H1 (cell line): ENCODE measurements around the gene GRM8. TPM values are rescaled to one million over a fixed set of nuclear protein-coding genes. Genes with fewer than 3 reads are reported as not detected.

Experiments
- CTCF ChIA-PET: fragments of 300-600 bp; sonication (Branson Sonifier 250); formaldehyde crosslinking; loops from one replicate; lab custom pipeline; 2021; ENCODE audit not compliant: partially characterized antibody; lab: Charles Lee
- POLR2A ChIA-PET: fragments of 300-600 bp; sonication (Branson Sonifier 250); formaldehyde crosslinking; loops from one replicate; lab custom pipeline; 2021; ENCODE audit warnings: inconsistent platforms; ENCODE audit not compliant: partially characterized antibody; lab: Charles Lee
- DNase-seq, 2 experiments: peaks; one replicate each; pipeline versions ENCODE4 v3.0.0 to v3.0.0-alpha.2; 2010 to 2022; ENCODE audit warnings: low spot score in 2 of 2, low read depth in 1 of 2, mixed read lengths in 1 of 2
- FAIRE-seq: peaks from 2 replicates; lab custom pipeline; 2011; peaks lifted over from hg19 to GRCh38; lab: Jason Lieb, UNC
- H2AFZ ChIP-seq: 2 replicates; pipeline ENCODE4 v1.8.1; 2012; ENCODE audit warnings: low read length, inconsistent platforms
- H2AK5ac ChIP-seq: 2 replicates; pipeline ENCODE4 v1.6.1; 2013; ENCODE audit warnings: low read depth, low read length
- H2BK120ac ChIP-seq: replicated peaks from 2 replicates; pipeline ENCODE3; 2013; ENCODE audit warnings: low read depth, low read length, inconsistent platforms
- H2BK12ac ChIP-seq: 2 replicates; pipeline ENCODE4 v1.6.1; 2013; ENCODE audit warnings: low read depth, low read length
- H2BK15ac ChIP-seq: 2 replicates; pipeline ENCODE4 v1.6.1; 2013; ENCODE audit warnings: low read length
- H2BK20ac ChIP-seq: 2 replicates; pipeline ENCODE4 v1.6.1; 2013; ENCODE audit warnings: low read length
- H2BK5ac ChIP-seq: 2 replicates; pipeline ENCODE4 v1.6.1; 2013; ENCODE audit warnings: low read depth, low read length
- H3K14ac ChIP-seq: 2 replicates; pipeline ENCODE4 v1.6.1; 2013; ENCODE audit warnings: inconsistent platforms; ENCODE audit not compliant: insufficient read length
- H3K18ac ChIP-seq: 2 replicates; pipeline ENCODE4 v1.6.1; 2013; ENCODE audit warnings: low read length; ENCODE audit errors: extremely low read depth
- H3K23ac ChIP-seq: 2 replicates; pipeline ENCODE4 v1.6.1; 2013; ENCODE audit warnings: inconsistent platforms; ENCODE audit not compliant: insufficient read length
- H3K23me2 ChIP-seq: 2 replicates; pipeline ENCODE4 v1.6.1; 2013; ENCODE audit warnings: low read depth, low read length
- H3K27ac ChIP-seq: 2 replicates; pipeline ENCODE4 v1.6.1; 2011; ENCODE audit warnings: low read depth, low read length, inconsistent platforms
- H3K27me3 ChIP-seq, 4 experiments: replicated peaks in 1 of 4; 1 replicate in 1 of 4; 2 replicates in 3 of 4; pipeline versions ENCODE4 v1.6.1 to v1.8.1; 2011 to 2013; ENCODE audit warnings: low read length in 3 of 4, mild to moderate bottlenecking in 3 of 4, inconsistent platforms in 2 of 4, mixed read lengths in 2 of 4, moderate library complexity in 1 of 4; ENCODE audit not compliant: control insufficient read depth in 3 of 4, insufficient read depth in 3 of 4; ENCODE audit errors: extremely low read depth in 1 of 4
- H3K36me3 ChIP-seq, 4 experiments: 2 replicates each; pipeline versions ENCODE4 v1.6.1 to v1.8.1; 2011 to 2013; ENCODE audit warnings: mild to moderate bottlenecking in 4 of 4, low read length in 3 of 4, moderate library complexity in 2 of 4, control low read depth in 1 of 4, inconsistent platforms in 1 of 4; ENCODE audit not compliant: insufficient read depth in 4 of 4, control insufficient read depth in 2 of 4
- H3K4ac ChIP-seq: replicated peaks from 2 replicates; pipeline ENCODE3; 2013; ENCODE audit warnings: low read length, low read depth, mixed read lengths, inconsistent platforms; ENCODE audit not compliant: insufficient read length
- H3K4me1 ChIP-seq, 4 experiments: replicated peaks in 1 of 4; 1 replicate in 1 of 4; 2 replicates in 3 of 4; pipeline versions ENCODE4 v1.6.1 to v1.8.1; 2011 to 2013; ENCODE audit warnings: low read length in 3 of 4, inconsistent platforms in 2 of 4, mixed read lengths in 1 of 4; ENCODE audit not compliant: insufficient read depth in 4 of 4, control insufficient read depth in 3 of 4
- H3K4me2 ChIP-seq, 2 experiments: 2 replicates each; pipeline versions ENCODE4 v1.6.1 to v1.8.1; 2011 to 2013; ENCODE audit warnings: low read depth in 2 of 2, low read length in 2 of 2, control low read depth in 1 of 2, inconsistent platforms in 1 of 2, mild to moderate bottlenecking in 1 of 2; ENCODE audit not compliant: insufficient read depth in 1 of 2
- H3K4me3 ChIP-seq, 4 experiments: fragments of 200-600, 300-600 bp in 1 of 4; sonication (generic), shearing (Covaris generic), sonication (Bioruptor Twin) in 1 of 4; 2 replicates each; pipeline versions ENCODE4 v1.5.1 to v1.8.1; 2011 to 2016; ENCODE audit warnings: low read length in 4 of 4, low read depth in 3 of 4, control low read depth in 2 of 4, inconsistent platforms in 2 of 4, mild to moderate bottlenecking in 2 of 4, mixed read lengths in 1 of 4, moderate library complexity in 1 of 4; ENCODE audit not compliant: insufficient read depth in 2 of 4; ENCODE audit errors: extremely low read depth in 1 of 4
- H3K56ac ChIP-seq: replicated peaks from 2 replicates; pipeline ENCODE3; 2013; ENCODE audit warnings: low read depth, mild to moderate bottlenecking, mixed read lengths, low read length, inconsistent platforms; ENCODE audit not compliant: insufficient read length
- H3K79me1 ChIP-seq: 2 replicates; pipeline ENCODE4 v1.6.1; 2013; ENCODE audit warnings: low read depth, low read length, control low read depth
- H3K79me2 ChIP-seq, 2 experiments: 2 replicates each; pipeline versions ENCODE4 v1.6.1 to v1.8.1; 2012 to 2013; ENCODE audit warnings: low read length in 2 of 2, mild to moderate bottlenecking in 2 of 2, inconsistent platforms in 1 of 2; ENCODE audit not compliant: insufficient read depth in 2 of 2, control insufficient read depth in 1 of 2
- H3K9ac ChIP-seq, 4 experiments: replicated peaks in 1 of 4; 1 replicate in 1 of 4; 2 replicates in 3 of 4; pipeline versions ENCODE4 v1.6.1 to v1.8.1; 2011 to 2013; ENCODE audit warnings: low read depth in 3 of 4, low read length in 3 of 4, control low read depth in 2 of 4, mild to moderate bottlenecking in 2 of 4, moderate library complexity in 2 of 4, inconsistent platforms in 1 of 4; ENCODE audit errors: extremely low read depth in 1 of 4
- H3K9me3 ChIP-seq, 2 experiments: 2 replicates each; pipeline versions ENCODE4 v1.6.1 to v1.8.1; 2012 to 2013; ENCODE audit warnings: mild to moderate bottlenecking in 2 of 2, moderate library complexity in 2 of 2, control low read depth in 1 of 2, inconsistent platforms in 1 of 2, low read depth in 1 of 2, low read length in 1 of 2, mixed read lengths in 1 of 2; ENCODE audit not compliant: insufficient read depth in 2 of 2
- H4K20me1 ChIP-seq, 2 experiments: replicated peaks in 1 of 2; 2 replicates each; pipeline versions ENCODE3 to v1.8.1; 2011 to 2013; ENCODE audit warnings: inconsistent platforms in 2 of 2, low read length in 2 of 2, mild to moderate bottlenecking in 1 of 2; ENCODE audit not compliant: insufficient read depth in 2 of 2, control insufficient read depth in 1 of 2
- H4K5ac ChIP-seq: 2 replicates; pipeline ENCODE4 v1.6.1; 2013; ENCODE audit warnings: low read length, low read depth, mixed read lengths, inconsistent platforms; ENCODE audit not compliant: insufficient read length
- H4K8ac ChIP-seq: 2 replicates; pipeline ENCODE4 v1.8.0; 2013; ENCODE audit warnings: mild to moderate bottlenecking, moderate library complexity, low read length, inconsistent platforms; ENCODE audit not compliant: insufficient read depth; ENCODE audit errors: extremely low read depth
- H4K91ac ChIP-seq: replicated peaks from 2 replicates; pipeline ENCODE3; 2013; ENCODE audit warnings: low read length, mixed read lengths, inconsistent platforms; ENCODE audit not compliant: insufficient read length
- CHD2 ChIP-seq: IDR thresholded peaks from 2 replicates; pipeline ENCODE4 v1.6.1; 2012; ENCODE audit warnings: low read length, improper control_type of control experiment
- CTBP2 ChIP-seq: IDR thresholded peaks from 2 replicates; pipeline ENCODE4 v1.7.0; 2011; ENCODE audit warnings: borderline replicate concordance, mild to moderate bottlenecking, moderate library complexity, mixed read lengths, low read length; ENCODE audit not compliant: insufficient read depth, insufficient read length
- FOSL1 ChIP-seq: IDR thresholded peaks from 2 replicates; pipeline ENCODE4 v1.6.1; 2011; ENCODE audit warnings: mild to moderate bottlenecking, low read depth, low read length, moderate library complexity; ENCODE audit not compliant: insufficient read depth
- KDM1A ChIP-seq: fragments of 200-600, 300-600 bp; sonication (generic); IDR thresholded peaks from 2 replicates; pipeline ENCODE4 v1.7.1; 2016; ENCODE audit warnings: mild to moderate bottlenecking, low read length, borderline replicate concordance
- POU5F1 ChIP-seq: IDR thresholded peaks from 2 replicates; pipeline ENCODE4 v1.6.1; 2011; ENCODE audit warnings: low read depth, mild to moderate bottlenecking, low read length, moderate library complexity
- RBBP5 ChIP-seq: IDR thresholded peaks from 2 replicates; pipeline ENCODE4 v1.7.1; 2012; ENCODE audit warnings: low read depth, mild to moderate bottlenecking, inconsistent platforms, low read length, moderate library complexity, borderline replicate concordance
- RNF2 ChIP-seq: fragments of 200-900, 300-1000 bp; sonication (generic); IDR thresholded peaks from 2 replicates; pipeline ENCODE4 v1.7.1; 2016; ENCODE audit warnings: borderline replicate concordance, low read depth, mild to moderate bottlenecking, antibody characterized with exemption, low read length; ENCODE audit not compliant: poor library complexity, severe bottlenecking; ENCODE audit errors: missing control alignments
- RXRA ChIP-seq: IDR thresholded peaks from 2 replicates; pipeline ENCODE4 v1.6.1; 2011; ENCODE audit warnings: low read depth, mild to moderate bottlenecking, low read length, moderate library complexity; ENCODE audit not compliant: insufficient read depth
- SIX5 ChIP-seq: IDR thresholded peaks from 2 replicates; pipeline ENCODE4 v1.6.1; 2011; ENCODE audit warnings: mild to moderate bottlenecking, low read depth, low read length
- ZNF274 ChIP-seq: IDR thresholded peaks from 2 replicates; pipeline ENCODE4 v1.7.0; 2012; ENCODE audit warnings: low read length, borderline replicate concordance; ENCODE audit errors: extremely low read depth
- WGBS, 2 experiments: shearing (Covaris generic) in 1 of 2; methylation state at CpG; one replicate each; pipeline versions ENCODE4 v1.1.6 to v1.1.7; 2013 to 2015; ENCODE audit warnings: low lambda C conversion rate in 2 of 2, mixed read lengths in 2 of 2, inconsistent platforms in 1 of 2, low coverage in 1 of 2, missing lambda C conversion rate in 1 of 2; ENCODE audit not compliant: insufficient replicate concordance in 2 of 2, insufficient coverage in 1 of 2, insufficient read length in 1 of 2; ENCODE audit errors: extremely low coverage in 1 of 2, missing lambda C conversion rate in 1 of 2; 5-methylcytosine and 5-hydroxymethylcytosine counted together
- polyA plus RNA-seq, 7 experiments: library from polyadenylated mRNA; depleted of rRNA in 3 of 7; stranded (reverse) in 5 of 7; unstranded in 2 of 7; fragments of >200 nt in 5 of 7; fragments of 200-250 nt in 2 of 7; gene quantifications; 1 replicate in 5 of 7; 2 replicates in 1 of 7; 4 replicates in 1 of 7; pipeline versions ENCODE4 v1.2.1 to v1.2.3, GENCODE V29; 2011 to 2013; ENCODE audit warnings: missing spikeins in 2 of 7, mixed read lengths in 2 of 7
- total RNA-seq: library from RNA; stranded (reverse); fragmentation: NEBNext Ultra II Directional; extraction: Animal tissue kit (Norgen Biotek cat#: 25700); gene quantifications from 2 replicates; pipeline ENCODE4 v1.2.1, GENCODE V29; 2021
- TF ChIP-seq, protein P1 (sequence below): IDR thresholded peaks from 2 replicates; pipeline ENCODE4 v1.6.1; 2011; ENCODE audit warnings: low read length, improper control_type of control experiment

The GRM8 gene
- total and polyA plus RNA-seq, 2 of the 8 experiments (the other 6 are each of a cell fraction or from before 2014, with no cell fraction given) = 2.6 to 2.8 TPM

DNA sequence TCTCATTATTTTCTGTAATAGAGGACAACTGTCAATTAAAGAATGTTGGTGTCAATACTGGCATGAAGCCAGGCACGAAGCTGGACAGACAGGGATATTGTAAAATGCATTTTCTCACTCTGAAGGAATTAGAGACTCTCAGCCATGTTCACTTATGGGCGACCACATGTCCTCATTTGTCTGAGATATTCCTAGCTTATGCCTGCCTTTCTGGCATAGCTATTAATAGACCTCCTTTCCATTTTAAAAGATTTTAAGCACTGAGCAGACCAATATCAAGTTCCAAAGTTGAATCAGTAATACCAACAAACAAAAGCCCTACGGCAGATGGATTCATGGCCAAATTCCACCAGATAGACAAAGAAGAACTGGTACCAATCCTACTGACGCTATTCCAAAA is 589.9 kb downstream of the GRM8 start:
- CTCF ChIA-PET = interaction anchor here (1.0 to 1.1 kb wide), 2 partner anchors 10 to 12 kb away, joined by 3 read pairs; no protein-coding TSS in a partner anchor

More for the DNA sequence above, 589.9 kb downstream of the GRM8 start:
- Histone ChIP-seq H2AFZ (no peak overlapping the region), H2BK12ac (no peak overlapping the region), H4K20me1 (no peaks in the 10 kb centered on the region), H3K79me2 (no peaks in the 10 kb centered on the region), H3K9me3 (no peaks in the 10 kb centered on the region), H2BK5ac (no peak overlapping the region), H2BK15ac (no peak overlapping the region), H3K23me2 (no peaks in the 10 kb centered on the region), H3K4me2 (no peak overlapping the region), H3K4me1 (no peaks in the 10 kb centered on the region), H3K4ac (no peak overlapping the region), H4K8ac (no peak overlapping the region), H3K14ac (no peak overlapping the region), H3K18ac (no peak overlapping the region), H3K23ac (no peak overlapping the region), H4K5ac (no peak overlapping the region), H3K9ac (no peak overlapping the region), H3K27me3 (no peaks in the 10 kb centered on the region), H3K36me3 (no peaks in the 10 kb centered on the region), H2BK20ac (no peak overlapping the region), H4K91ac (no peak overlapping the region), H2AK5ac (no peak overlapping the region), H3K27ac (no peak overlapping the region), H2BK120ac (no peak overlapping the region), H3K56ac (no peak overlapping the region), H3K79me1 (no peaks in the 10 kb centered on the region), H3K4me3 (no peak overlapping the region)
- TF ChIP-seq FOSL1 = no peak
- no peak for TF ChIP-seq SIX5
- no peak for TF ChIP-seq RNF2
- no peak for TF ChIP-seq CTBP2
- no peak for TF ChIP-seq CHD2
- no peak for TF ChIP-seq RXRA
- TF ChIP-seq RBBP5 = no peak
- TF ChIP-seq, protein P1, sequence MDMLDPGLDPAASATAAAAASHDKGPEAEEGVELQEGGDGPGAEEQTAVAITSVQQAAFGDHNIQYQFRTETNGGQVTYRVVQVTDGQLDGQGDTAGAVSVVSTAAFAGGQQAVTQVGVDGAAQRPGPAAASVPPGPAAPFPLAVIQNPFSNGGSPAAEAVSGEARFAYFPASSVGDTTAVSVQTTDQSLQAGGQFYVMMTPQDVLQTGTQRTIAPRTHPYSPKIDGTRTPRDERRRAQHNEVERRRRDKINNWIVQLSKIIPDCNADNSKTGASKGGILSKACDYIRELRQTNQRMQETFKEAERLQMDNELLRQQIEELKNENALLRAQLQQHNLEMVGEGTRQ = no peak
- TF ChIP-seq KDM1A = no peak
- TF ChIP-seq ZNF274 = no peak
- TF ChIP-seq POU5F1 = no peak
- no peak for DNase-seq
- POLR2A ChIA-PET = no interaction called here
- 90% methylated on average over 4 of the region's 4 CpGs; no CpG with 5 or more reads in 1 of the 2 experiments for WGBS, 2 experiments
- no peak for FAIRE-seq
